Dermis blood vessel endothelial cell (primary cell): ENCODE measurements around the gene UBE2G2. TPM values are rescaled to one million over a fixed set of nuclear protein-coding genes. Genes with fewer than 3 reads are reported as not detected.

Experiments used
- DNase-seq: peaks from one replicate; pipeline ENCODE4 v3.0.0; 2010
- total RNA-seq: library from RNA; depleted of rRNA; stranded (reverse); fragments of >200 nt; gene quantifications from 2 replicates; pipeline ENCODE4 v1.2.3, GENCODE V29; 2014

Gene UBE2G2
- 74.1 and 85.3 TPM in 2 replicates for total RNA-seq

GRCh38 chr21:44801468-44802395 lies at the start of gene UBE2G2:
TSS of gene UBE2G2 (minus strand) at chr21:44801820. CDS start at chr21:44801748, 72 bp downstream.
- peak; percentile 85 for DNase-seq

- DNase-seq, result no peak
Measured at GRCh38 chr21:44850905-44851657, 49.5 kb upstream of the UBE2G2 start.

- DNase-seq, result no peak
Measured at GRCh38 chr21:44850208-44850800, 48.7 kb upstream of the UBE2G2 start.

- no peak for DNase-seq
Measured at GRCh38 chr21:44849616-44850130, 48.1 kb upstream of the UBE2G2 start.

- DNase-seq, result no peak
Measured at GRCh38 chr21:44848821-44849521, 47.4 kb upstream of the UBE2G2 start.

- DNase-seq, result no peak
Measured at GRCh38 chr21:44847261-44848056, 45.8 kb upstream of the UBE2G2 start.

- peak; percentile 66 for DNase-seq
Measured at GRCh38 chr21:44846485-44847260, 45.1 kb upstream of the UBE2G2 start.

GRCh38 chr21:44846224-44846484 lies 44.5 kb upstream of the UBE2G2 start:
- DNase-seq, result no peak

GRCh38 chr21:44845418-44846223 lies 44.0 kb upstream of the UBE2G2 start:
- DNase-seq, result peak; percentile 71

GRCh38 chr21:44844256-44844655 lies 42.6 kb upstream of the UBE2G2 start:
- no peak for DNase-seq

- DNase-seq, result no peak
Measured at GRCh38 chr21:44842721-44843445, 41.3 kb upstream of the UBE2G2 start.

GRCh38 chr21:44842087-44842486 lies 40.5 kb upstream of the UBE2G2 start:
- DNase-seq, result no peak

- DNase-seq, result no peak
Measured at GRCh38 chr21:44840771-44841170, 39.2 kb upstream of the UBE2G2 start.

- no peak for DNase-seq
Measured at GRCh38 chr21:44838951-44839350, 37.3 kb upstream of the UBE2G2 start.

GRCh38 chr21:44838039-44838895 lies 36.6 kb upstream of the UBE2G2 start:
- no peak for DNase-seq

- no peak for DNase-seq
Measured at GRCh38 chr21:44837537-44837936, 35.9 kb upstream of the UBE2G2 start.

- DNase-seq, result no peak
Measured at GRCh38 chr21:44836666-44837471, 35.2 kb upstream of the UBE2G2 start.

GRCh38 chr21:44836349-44836665 lies 34.7 kb upstream of the UBE2G2 start:
- no peak for DNase-seq
